ENCODE data around the gene GDF2.

Gene GDF2

GRCh38 chr10:47333532-47333931, 11.3 kb downstream of the GDF2 start:
- DNase-seq (ENCODE audit: low spot score), result no peak

GRCh38 chr10:47334466-47335295, 12.4 kb downstream of the GDF2 start:
- DNase-seq (ENCODE audit: low spot score), result no peak

- no peak for DNase-seq (ENCODE audit: low spot score)
These were observed 13.7 kb downstream of the GDF2 start for GRCh38 chr10:47335906-47336305.

- DNase-seq (ENCODE audit: low spot score), result no peak
These were observed 14.3 kb downstream of the GDF2 start for GRCh38 chr10:47336387-47337134.

- no peak for DNase-seq (ENCODE audit: low spot score)
These were observed 15.1 kb downstream of the GDF2 start for GRCh38 chr10:47337310-47337709.

GRCh38 chr10:47339186-47339735, 17.0 kb downstream of the GDF2 start:
- DNase-seq (ENCODE audit: low spot score), result no peak

- no peak for DNase-seq (ENCODE audit: low spot score)
These were observed 17.7 kb downstream of the GDF2 start for GRCh38 chr10:47339759-47340607.

GRCh38 chr10:47340608-47341170, 18.4 kb downstream of the GDF2 start:
- DNase-seq (ENCODE audit: low spot score), result peak; percentile 64

GRCh38 chr10:47344996-47345870, 23.0 kb downstream of the GDF2 start:
- DNase-seq (ENCODE audit: low spot score), result no peak

- DNase-seq (ENCODE audit: low spot score), result no peak
These were observed 24.5 kb downstream of the GDF2 start for GRCh38 chr10:47346581-47347302.

- no peak for DNase-seq (ENCODE audit: low spot score)
These were observed 25.0 kb downstream of the GDF2 start for GRCh38 chr10:47347303-47347675.

- DNase-seq (ENCODE audit: low spot score), result no peak
These were observed 25.9 kb downstream of the GDF2 start, which contains the start of gene RBP3 for GRCh38 chr10:47348138-47348651. RBP3 (plus strand) TSS chr10:47348363; CDS start chr10:47348485, 122 bp downstream.

GRCh38 chr10:47348661-47349470, 26.6 kb downstream of the GDF2 start:
- no peak for DNase-seq (ENCODE audit: low spot score)

GRCh38 chr10:47349516-47349915, 27.3 kb downstream of the GDF2 start:
- no peak for DNase-seq (ENCODE audit: low spot score)

GRCh38 chr10:47349941-47350371, 27.7 kb downstream of the GDF2 start:
- no peak for DNase-seq (ENCODE audit: low spot score)

GRCh38 chr10:47350671-47351640, 28.7 kb downstream of the GDF2 start:
- no peak for DNase-seq (ENCODE audit: low spot score)

All from RKO (cell line).